Liver (tissue), 9 donors: ENCODE results near the gene XKR8. TPM values are rescaled to one million over a fixed set of nuclear protein-coding genes. Genes with fewer than 3 reads are reported as not detected.
A peak's percentile ranks its signal among the peaks of the same experiment; 100 is the strongest.

Experiments
- DNase-seq: peaks from one replicate; pipeline ENCODE4 v3.0.0-alpha.2; 2017; ENCODE audit warnings: low spot score
- H3K27ac ChIP-seq, 2 donors: one replicate each; pipeline ENCODE4 v1.7.0; 2013; ENCODE audit warnings: inconsistent platforms in 2 of 2, low read length in 2 of 2, control low read depth in 1 of 2, low read depth in 1 of 2, mild to moderate bottlenecking in 1 of 2
- H3K27me3 ChIP-seq, 4 donors: one replicate each; pipeline versions ENCODE4 v1.6.1 to v1.7.0; 2013; ENCODE audit warnings: low read length in 3 of 4, inconsistent platforms in 1 of 4, mild to moderate bottlenecking in 1 of 4, moderate library complexity in 1 of 4; ENCODE audit not compliant: control insufficient read depth in 4 of 4, insufficient read depth in 4 of 4
- H3K36me3 ChIP-seq, 4 donors: one replicate each; pipeline versions ENCODE4 v1.6.1 to v1.7.0; 2013; ENCODE audit warnings: low read length in 3 of 4, mild to moderate bottlenecking in 3 of 4, low read depth in 1 of 4, moderate library complexity in 1 of 4; ENCODE audit not compliant: control insufficient read depth in 4 of 4, insufficient read depth in 3 of 4
- H3K4me1 ChIP-seq, 4 donors: one replicate each; pipeline versions ENCODE4 v1.6.1 to v1.7.0; 2013; ENCODE audit warnings: low read length in 3 of 4, mild to moderate bottlenecking in 3 of 4, moderate library complexity in 1 of 4; ENCODE audit not compliant: control insufficient read depth in 4 of 4, insufficient read depth in 4 of 4
- H3K4me3 ChIP-seq, 3 donors: one replicate each; pipeline versions ENCODE4 v1.6.1 to v1.7.0; 2013; ENCODE audit warnings: low read length in 3 of 3, control low read depth in 1 of 3, low read depth in 1 of 3, mild to moderate bottlenecking in 1 of 3
- H3K9ac ChIP-seq, 2 donors: one replicate each; pipeline ENCODE4 v1.7.0; 2013; ENCODE audit warnings: low read length in 2 of 2, mild to moderate bottlenecking in 2 of 2, moderate library complexity in 2 of 2, control low read depth in 1 of 2, low read depth in 1 of 2
- H3K9me3 ChIP-seq, 4 donors: one replicate each; pipeline versions ENCODE4 v1.6.1 to v1.7.0; 2013; ENCODE audit warnings: low read length in 3 of 4; ENCODE audit not compliant: control insufficient read depth in 4 of 4
- ATF3 ChIP-seq: IDR thresholded peaks from 2 replicates; pipeline ENCODE4 v1.6.1; 2016; ENCODE audit warnings: antibody characterized with exemption
- FOXA1 ChIP-seq: IDR thresholded peaks from 2 replicates; pipeline ENCODE4 v1.6.1; 2016; ENCODE audit warnings: antibody characterized with exemption
- FOXA2 ChIP-seq: IDR thresholded peaks from 2 replicates; pipeline ENCODE4 v1.6.1; 2016; ENCODE audit warnings: antibody characterized with exemption
- GABPA ChIP-seq, 2 donors: IDR thresholded peaks in 1 of 2; conservative IDR thresholded peaks in 1 of 2; 2 replicates each; pipeline ENCODE4 v1.6.1; 2016; ENCODE audit warnings: antibody characterized with exemption in 2 of 2, mild to moderate bottlenecking in 1 of 2, moderate library complexity in 1 of 2
- HNF4A ChIP-seq, 2 donors: conservative IDR thresholded peaks; 2 replicates each; pipeline ENCODE4 v1.6.1; 2016; ENCODE audit warnings: antibody characterized with exemption in 2 of 2, mild to moderate bottlenecking in 2 of 2
- HNF4G ChIP-seq: IDR thresholded peaks from 2 replicates; pipeline ENCODE4 v1.6.1; 2016; ENCODE audit warnings: antibody characterized with exemption
- JUND ChIP-seq, 2 donors: IDR thresholded peaks; 2 replicates each; pipeline ENCODE4 v1.6.1; 2016; ENCODE audit warnings: antibody characterized with exemption in 2 of 2
- NR2F2 ChIP-seq: IDR thresholded peaks from 2 replicates; pipeline ENCODE4 v1.6.1; 2016; ENCODE audit warnings: antibody characterized with exemption
- RAD21 ChIP-seq, 2 donors: IDR thresholded peaks; 2 replicates each; pipeline ENCODE4 v1.6.1; 2016; ENCODE audit warnings: antibody characterized with exemption in 2 of 2, mild to moderate bottlenecking in 2 of 2
- REST ChIP-seq: IDR thresholded peaks from 2 replicates; pipeline ENCODE4 v1.6.1; 2016; ENCODE audit warnings: antibody characterized with exemption, mild to moderate bottlenecking
- RXRA ChIP-seq, 2 donors: IDR thresholded peaks; 2 replicates each; pipeline ENCODE4 v1.6.1; 2017 to 2018; ENCODE audit warnings: antibody characterized with exemption in 2 of 2, mild to moderate bottlenecking in 1 of 2
- SP1 ChIP-seq: IDR thresholded peaks from 2 replicates; pipeline ENCODE4 v1.6.1; 2018; ENCODE audit warnings: antibody characterized with exemption, mild to moderate bottlenecking
- TAF1 ChIP-seq: conservative IDR thresholded peaks from 2 replicates; pipeline ENCODE4 v1.6.1; 2016; ENCODE audit warnings: antibody characterized with exemption, mild to moderate bottlenecking
- YY1 ChIP-seq: IDR thresholded peaks from 2 replicates; pipeline ENCODE4 v1.6.1; 2016; ENCODE audit warnings: antibody characterized with exemption, mild to moderate bottlenecking
- ZBTB33 ChIP-seq: IDR thresholded peaks from 2 replicates; pipeline ENCODE4 v1.6.1; 2016; ENCODE audit warnings: antibody characterized with exemption
- WGBS: extraction: QIAGEN DNeasy Blood & Tissue Kit; methylation state at CpG from one replicate; pipeline ENCODE4 v1.1.7; 2013; 5-methylcytosine and 5-hydroxymethylcytosine counted together
- polyA plus RNA-seq, 2 donors: library from polyadenylated mRNA; stranded (reverse) in 1 of 2; unstranded in 1 of 2; fragments of 200-250 nt in 1 of 2; fragments of >200 nt in 1 of 2; fragmentation: Nextera tagmentation in 1 of 2; extraction: Ambion mirVana in 1 of 2; gene quantifications; one replicate each; pipeline versions ENCODE4 v1.2.1 to v1.2.3, GENCODE V29; 2013 to 2015
- total RNA-seq, 2 donors: library from RNA; depleted of rRNA; stranded (reverse); fragments of >200 nt; gene quantifications; one replicate each; pipeline ENCODE4 v1.2.3, GENCODE V29; 2014
- TF ChIP-seq, protein P1 (sequence below): fragments of 150-350 bp; IDR thresholded peaks from 2 replicates; pipeline ENCODE4 v1.5.1; 2017; ENCODE audit warnings: improper control_type of control experiment, low read depth, low read length; ENCODE audit not compliant: missing input control
- TF ChIP-seq, protein P2 (sequence below): IDR thresholded peaks from 2 replicates; pipeline ENCODE4 v1.6.1; 2016; ENCODE audit warnings: antibody characterized with exemption
- donor health status: healthy.
- donor health status: healthy.
- donor health status: healthy.
- donor health status: healthy.
- donor health status: healthy.

XKR8 gene
- 1 to 10 TPM; 5.3 to 8.1 TPM for total RNA-seq
- 1 to 10 TPM; 4.9 to 7.2 TPM for polyA plus RNA-seq

DNA sequence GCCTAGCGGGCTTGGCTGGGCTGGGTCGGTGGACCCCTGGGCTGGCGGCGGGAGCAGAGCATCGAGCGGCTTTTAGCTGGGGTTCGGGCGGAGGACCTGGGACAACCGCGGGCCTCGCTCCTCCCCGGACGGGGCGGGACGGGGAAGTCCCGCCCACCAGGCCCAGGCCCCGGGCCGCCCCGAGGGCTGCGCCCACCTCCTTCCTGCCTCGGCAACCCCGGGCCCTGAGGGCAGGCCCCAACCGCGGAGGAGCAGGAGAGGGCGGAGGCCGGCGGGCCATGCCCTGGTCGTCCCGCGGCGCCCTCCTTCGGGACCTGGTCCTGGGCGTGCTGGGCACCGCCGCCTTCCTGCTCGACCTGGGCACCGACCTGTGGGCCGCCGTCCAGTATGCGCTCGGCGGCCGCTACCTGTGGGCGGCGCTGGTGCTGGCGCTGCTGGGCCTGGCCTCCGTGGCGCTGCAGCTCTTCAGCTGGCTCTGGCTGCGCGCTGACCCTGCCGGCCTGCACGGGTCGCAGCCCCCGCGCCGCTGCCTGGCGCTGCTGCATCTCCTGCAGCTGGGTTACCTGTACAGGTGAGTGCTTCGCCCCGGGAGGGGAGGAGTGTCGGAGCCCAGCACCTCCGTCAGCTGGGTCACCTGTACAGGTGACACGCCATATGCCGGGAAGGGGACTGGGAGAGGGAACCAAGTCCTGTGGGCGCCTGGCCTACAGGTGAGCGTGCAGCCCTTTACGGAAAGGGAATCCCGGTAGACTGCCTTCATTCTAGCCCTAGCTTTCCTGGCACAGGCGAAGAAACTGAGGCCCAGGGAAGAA lies at the start of gene XKR8:
TSS of gene XKR8 (plus strand) at position 182 of the 812 bp plus-strand sequence. CDS start at position 279, 97 bp downstream.
- 4% methylated on average over 68 of the region's 68 CpGs for WGBS
- Histone ChIP-seq H3K9me3 (no peaks in the 10 kb centered on the region), H3K9ac (peak within 1 kb of the TSS; percentile 9 to 77), H3K27ac (peak within 1 kb of the TSS; percentile 86 to 96), H3K36me3 (peaks cover 0 to 10% (median 6%) of the 10 kb centered on the region in 4 donors), H3K27me3 (no peaks in the 10 kb centered on the region), H3K4me1 (peaks cover 11 to 23% (median 13%) of the 10 kb centered on the region in 4 donors), H3K4me3 (peak within 1 kb of the TSS; percentile 62 to 88 (median 70))
- DNase-seq = peak; percentile 77
- TF ChIP-seq GABPA (IDR thresholded peaks at IDR 0.05 in 1 of 2, conservative IDR thresholded peaks at IDR 0.05 in 1 of 2) (peak in 1 of 2 donors; percentile 51), HNF4G (no peak), ATF3 (no peak), FOXA1 (no peak), TAF1 (no peak), YY1 (peak; percentile 7)
- TF ChIP-seq, protein P1, sequence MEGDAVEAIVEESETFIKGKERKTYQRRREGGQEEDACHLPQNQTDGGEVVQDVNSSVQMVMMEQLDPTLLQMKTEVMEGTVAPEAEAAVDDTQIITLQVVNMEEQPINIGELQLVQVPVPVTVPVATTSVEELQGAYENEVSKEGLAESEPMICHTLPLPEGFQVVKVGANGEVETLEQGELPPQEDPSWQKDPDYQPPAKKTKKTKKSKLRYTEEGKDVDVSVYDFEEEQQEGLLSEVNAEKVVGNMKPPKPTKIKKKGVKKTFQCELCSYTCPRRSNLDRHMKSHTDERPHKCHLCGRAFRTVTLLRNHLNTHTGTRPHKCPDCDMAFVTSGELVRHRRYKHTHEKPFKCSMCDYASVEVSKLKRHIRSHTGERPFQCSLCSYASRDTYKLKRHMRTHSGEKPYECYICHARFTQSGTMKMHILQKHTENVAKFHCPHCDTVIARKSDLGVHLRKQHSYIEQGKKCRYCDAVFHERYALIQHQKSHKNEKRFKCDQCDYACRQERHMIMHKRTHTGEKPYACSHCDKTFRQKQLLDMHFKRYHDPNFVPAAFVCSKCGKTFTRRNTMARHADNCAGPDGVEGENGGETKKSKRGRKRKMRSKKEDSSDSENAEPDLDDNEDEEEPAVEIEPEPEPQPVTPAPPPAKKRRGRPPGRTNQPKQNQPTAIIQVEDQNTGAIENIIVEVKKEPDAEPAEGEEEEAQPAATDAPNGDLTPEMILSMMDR = peak; percentile 26

DNA sequence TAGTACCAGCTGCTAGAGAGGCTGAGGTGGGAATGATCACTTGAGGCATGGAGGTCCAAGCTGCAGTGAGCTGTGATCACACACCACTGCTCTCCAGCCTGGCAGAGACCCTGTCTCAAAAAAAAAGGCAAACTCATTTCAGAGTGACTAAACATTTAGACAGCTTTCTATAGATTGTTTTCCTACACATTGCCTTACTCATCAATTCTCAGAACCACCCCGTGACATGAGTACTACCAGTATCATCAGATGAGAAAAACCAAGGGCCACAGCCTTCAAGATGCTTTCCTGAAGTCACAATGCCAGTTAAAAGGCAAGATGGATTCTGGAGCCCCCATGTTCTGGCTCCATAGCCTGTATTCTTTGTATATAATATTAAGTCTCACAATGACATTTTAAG lies 47.3 kb upstream of the XKR8 start:
- no peaks in the 10 kb centered on the region for H3K9me3 ChIP-seq
- DNase-seq = no peak
- 95% methylated on average over 1 of the region's 1 CpG for WGBS
- H3K36me3 ChIP-seq = peaks cover 6 to 13% (median 8%) of the 10 kb centered on the region in 4 donors
- H3K27me3 ChIP-seq = no peaks in the 10 kb centered on the region
- peaks cover 0 to 5% (median 0%) of the 10 kb centered on the region in 4 donors for H3K4me1 ChIP-seq
- no peak overlapping the region for H3K4me3 ChIP-seq
- no peak overlapping the region for H3K27ac ChIP-seq
- H3K9ac ChIP-seq = no peak overlapping the region
- no peak for TF ChIP-seq YY1
- TF ChIP-seq ZBTB33 = no peak
- TF ChIP-seq, protein P2, sequence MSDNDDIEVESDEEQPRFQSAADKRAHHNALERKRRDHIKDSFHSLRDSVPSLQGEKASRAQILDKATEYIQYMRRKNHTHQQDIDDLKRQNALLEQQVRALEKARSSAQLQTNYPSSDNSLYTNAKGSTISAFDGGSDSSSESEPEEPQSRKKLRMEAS = no peak
- no peak for TF ChIP-seq RXRA (IDR thresholded peaks at IDR 0.05)
- TF ChIP-seq GABPA (IDR thresholded peaks at IDR 0.05 in 1 of 2, conservative IDR thresholded peaks at IDR 0.05 in 1 of 2) = no peak
- TF ChIP-seq FOXA1 = no peak
- TF ChIP-seq REST = no peak
- no peak for TF ChIP-seq SP1
- TF ChIP-seq HNF4A (conservative IDR thresholded peaks at IDR 0.05) = no peak
- TF ChIP-seq JUND (IDR thresholded peaks at IDR 0.05) = no peak
- TF ChIP-seq TAF1 = no peak
- no peak for TF ChIP-seq RAD21 (IDR thresholded peaks at IDR 0.05)
- TF ChIP-seq HNF4G = no peak
- TF ChIP-seq ATF3 = no peak
- TF ChIP-seq NR2F2 = no peak
- TF ChIP-seq, protein P1 = no peak
- no peak for TF ChIP-seq FOXA2
